Omental fat pad (tissue), 4 donors: ENCODE results near the gene GFM2. TPM values are rescaled to one million over a fixed set of nuclear protein-coding genes. Genes with fewer than 3 reads are reported as not detected.
"Not testable (repeated sequence)": the region's sequence is repeated elsewhere in the genome, so short reads cannot be mapped to it uniquely, and the experiment has no call there.

Experiments used
- ATAC-seq: fragments of 150-250 bp; one replicate; pipeline ENCODE4 v1.9.1; 2016; ENCODE audit warnings: mild to moderate bottlenecking, moderate library complexity; ENCODE audit not compliant: low FRiP score
- DNase-seq: peaks from one replicate; pipeline ENCODE4 v3.0.0-alpha.2; 2019; ENCODE audit warnings: low spot score
- CTCF ChIP-seq, 3 donors: fragments of 450-650 bp; IDR thresholded peaks; one replicate each; pipeline ENCODE4 v1.5.1; 2016 to 2017; ENCODE audit warnings: antibody characterized with exemption in 3 of 3, mild to moderate bottlenecking in 3 of 3, moderate library complexity in 2 of 3
- total RNA-seq, 4 donors: library from RNA; depleted of rRNA; stranded (reverse); fragments of >200 nt; gene quantifications; one replicate each; pipeline ENCODE4 v1.1.0, GENCODE V29; 2016

The GFM2 gene
- total RNA-seq, 4 donors from 2014 or later: 15.9 to 23.5 (median 18.3) TPM

GRCh38 chr5:74765201-74765600, 1.7 kb downstream of the GFM2 start:
- DNase-seq (no peak), ATAC-seq (no peak)
- no peak for TF ChIP-seq CTCF (IDR thresholded peaks at IDR 0.05)

GRCh38 chr5:74763504-74763903, 3.4 kb downstream of the GFM2 start:
- DNase-seq (no peak), ATAC-seq (no peak)
- no peak for TF ChIP-seq CTCF (IDR thresholded peaks at IDR 0.05)

GRCh38 chr5:74762599-74762998, 4.3 kb downstream of the GFM2 start:
- ATAC-seq: peak; percentile 67
- no peak for DNase-seq
- TF ChIP-seq CTCF (IDR thresholded peaks at IDR 0.05): no peak

- ATAC-seq (no peak), DNase-seq (no peak)
Measured at GRCh38 chr5:74761241-74761640, 5.7 kb downstream of the GFM2 start.

GRCh38 chr5:74748742-74749141, 18.2 kb downstream of the GFM2 start:
- ATAC-seq, DNase-seq: not testable (repeated sequence)

More at GRCh38 chr5:74761241-74761640, 5.7 kb downstream of the GFM2 start:
- TF ChIP-seq CTCF (IDR thresholded peaks at IDR 0.05): no peak

- DNase-seq (no peak), ATAC-seq (no peak)
- TF ChIP-seq CTCF (IDR thresholded peaks at IDR 0.05): no peak
Measured at GRCh38 chr5:74738406-74738805, 28.5 kb downstream of the GFM2 start.

GRCh38 chr5:74736759-74737158, 30.2 kb downstream of the GFM2 start:
- no peak for TF ChIP-seq CTCF (IDR thresholded peaks at IDR 0.05)
- DNase-seq (no peak), ATAC-seq (no peak)

GRCh38 chr5:74725331-74725730, 41.6 kb downstream of the GFM2 start:
- no peak for TF ChIP-seq CTCF (IDR thresholded peaks at IDR 0.05)
- ATAC-seq (no peak), DNase-seq (no peak)
